Measurements from ENCODE around the gene SLC22A2. TPM values are rescaled to one million over a fixed set of nuclear protein-coding genes. Genes with fewer than 3 reads are reported as not detected.

Gene SLC22A2
- total and polyA plus RNA-seq, 10 of the 15 experiments (the other 5 are each of a cell fraction or from before 2014, with no cell fraction given) = 0.12 TPM; not detected in 9

- H3K4me3 ChIP-seq = no peak overlapping the region
- intact Hi-C loops (cut with micrococcal nuclease; ENCODE audit: unreplicated experiment) (no loop called here), in situ Hi-C loops (cut with MboI) (no loop called here)
- no TSS peak for BruUV-seq (replicated peaks)
- H3K9me3 ChIP-seq (replicated peaks; ENCODE audit: control insufficient read depth, insufficient read depth, low read length) = no peaks in the 10 kb centered on the region
- CTCF ChIA-PET = no interaction called here
- no peaks in the 10 kb centered on the region for H4K20me1 ChIP-seq (ENCODE audit: control insufficient read depth, insufficient read depth)
- POLR2A ChIA-PET = no interaction called here
- H3K9ac ChIP-seq (ENCODE audit: control insufficient read depth, insufficient read depth, low read length) = no peak overlapping the region
- H3K4me1 ChIP-seq (ENCODE audit: control insufficient read depth, insufficient read depth, low read length) = peaks cover 7% of the 10 kb centered on the region; the same call in 1 of the 2 replicates
- no peak overlapping the region for H3K4me2 ChIP-seq (ENCODE audit: control insufficient read depth, insufficient read depth)
- no peak overlapping the region for H2AFZ ChIP-seq (ENCODE audit: control insufficient read depth, low read depth, low read length)
- 13% methylated on average over 4 of the region's 4 CpGs for WGBS (ENCODE audit: insufficient coverage, insufficient replicate concordance, low lambda C conversion rate, missing lambda C conversion rate)
- no peak overlapping the region for H3K27ac ChIP-seq (ENCODE audit: control insufficient read depth, insufficient read depth)
- FAIRE-seq (no peak), ATAC-seq (no peak), DNase-seq (ENCODE audit: low read depth, low spot score) (no peak)
- SMC1A ChIA-PET (ENCODE audit: uncharacterized antibody, unreplicated experiment) = no interaction called here
- RAD21 ChIA-PET (ENCODE audit: unreplicated experiment) = no interaction called here
- no peaks in the 10 kb centered on the region; a peak in 1 of 4 replicates for H3K27me3 ChIP-seq (replicated peaks in 1 of 2; ENCODE audit: control insufficient read depth in 2 of 2, insufficient read depth in 2 of 2, low read length in 1 of 2)
- H3K79me2 ChIP-seq (ENCODE audit: control insufficient read depth, insufficient read depth, low read length) = no peaks in the 10 kb centered on the region
- no peaks in the 10 kb centered on the region for H3K36me3 ChIP-seq (ENCODE audit: control insufficient read depth in 2 of 2, insufficient read depth in 2 of 2, low read length in 1 of 2)
- TF ChIP-seq YY1 (IDR thresholded peaks at IDR 0.05; ENCODE audit: low read depth, low read length) (no peak), RELB (IDR thresholded peaks at IDR 0.05; ENCODE audit: low read depth) (no peak), ZBED1 (IDR thresholded peaks at IDR 0.05; ENCODE audit: borderline replicate concordance) (no peak), ATF3 (IDR thresholded peaks at IDR 0.05; ENCODE audit: borderline replicate concordance, extremely low read depth, low read depth, low read length) (no peak), LARP7 (IDR thresholded peaks at IDR 0.05) (no peak), POLR2AphosphoS2 (IDR thresholded peaks at IDR 0.05; ENCODE audit: low read depth, low read length) (no peak), KDM1A (IDR thresholded peaks at IDR 0.05; ENCODE audit: borderline replicate concordance) (no peak), CHD1 (IDR thresholded peaks at IDR 0.05; ENCODE audit: low read depth, low read length) (no peak), MAX (IDR thresholded peaks at IDR 0.05; ENCODE audit: low read depth, low read length) (no peak), PAX8 (IDR thresholded peaks at IDR 0.05) (no peak), NFXL1 (IDR thresholded peaks at IDR 0.05; ENCODE audit: borderline replicate concordance) (no peak), NFIC (IDR thresholded peaks at IDR 0.05; ENCODE audit: low read depth, low read length) (no peak), MTA3 (IDR thresholded peaks at IDR 0.05; ENCODE audit: borderline replicate concordance, low read length) (no peak), SMAD5 (IDR thresholded peaks at IDR 0.05; ENCODE audit: low read depth) (no peak)
- TF ChIP-seq, protein P1, sequence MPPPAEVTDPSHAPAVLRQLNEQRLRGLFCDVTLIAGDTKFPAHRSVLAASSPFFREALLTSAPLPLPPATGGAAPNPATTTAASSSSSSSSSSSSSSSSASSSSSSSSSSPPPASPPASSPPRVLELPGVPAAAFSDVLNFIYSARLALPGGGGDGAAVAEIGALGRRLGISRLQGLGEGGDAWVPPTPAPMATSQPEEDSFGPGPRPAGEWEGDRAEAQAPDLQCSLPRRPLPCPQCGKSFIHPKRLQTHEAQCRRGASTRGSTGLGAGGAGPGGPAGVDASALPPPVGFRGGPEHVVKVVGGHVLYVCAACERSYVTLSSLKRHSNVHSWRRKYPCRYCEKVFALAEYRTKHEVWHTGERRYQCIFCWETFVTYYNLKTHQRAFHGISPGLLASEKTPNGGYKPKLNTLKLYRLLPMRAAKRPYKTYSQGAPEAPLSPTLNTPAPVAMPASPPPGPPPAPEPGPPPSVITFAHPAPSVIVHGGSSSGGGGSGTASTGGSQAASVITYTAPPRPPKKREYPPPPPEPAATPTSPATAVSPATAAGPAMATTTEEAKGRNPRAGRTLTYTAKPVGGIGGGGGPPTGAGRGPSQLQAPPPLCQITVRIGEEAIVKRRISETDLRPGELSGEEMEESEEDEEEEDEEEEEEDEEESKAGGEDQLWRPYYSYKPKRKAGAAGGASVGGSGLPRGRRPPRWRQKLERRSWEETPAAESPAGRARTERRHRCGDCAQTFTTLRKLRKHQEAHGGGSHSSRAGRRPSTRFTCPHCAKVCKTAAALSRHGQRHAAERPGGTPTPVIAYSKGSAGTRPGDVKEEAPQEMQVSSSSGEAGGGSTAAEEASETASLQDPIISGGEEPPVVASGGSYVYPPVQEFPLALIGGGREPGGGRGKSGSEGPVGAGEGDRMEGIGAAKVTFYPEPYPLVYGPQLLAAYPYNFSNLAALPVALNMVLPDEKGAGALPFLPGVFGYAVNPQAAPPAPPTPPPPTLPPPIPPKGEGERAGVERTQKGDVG (CRISPR knock-in tag; IDR thresholded peaks at IDR 0.05) = no peak
- TF ChIP-seq, protein P2, sequence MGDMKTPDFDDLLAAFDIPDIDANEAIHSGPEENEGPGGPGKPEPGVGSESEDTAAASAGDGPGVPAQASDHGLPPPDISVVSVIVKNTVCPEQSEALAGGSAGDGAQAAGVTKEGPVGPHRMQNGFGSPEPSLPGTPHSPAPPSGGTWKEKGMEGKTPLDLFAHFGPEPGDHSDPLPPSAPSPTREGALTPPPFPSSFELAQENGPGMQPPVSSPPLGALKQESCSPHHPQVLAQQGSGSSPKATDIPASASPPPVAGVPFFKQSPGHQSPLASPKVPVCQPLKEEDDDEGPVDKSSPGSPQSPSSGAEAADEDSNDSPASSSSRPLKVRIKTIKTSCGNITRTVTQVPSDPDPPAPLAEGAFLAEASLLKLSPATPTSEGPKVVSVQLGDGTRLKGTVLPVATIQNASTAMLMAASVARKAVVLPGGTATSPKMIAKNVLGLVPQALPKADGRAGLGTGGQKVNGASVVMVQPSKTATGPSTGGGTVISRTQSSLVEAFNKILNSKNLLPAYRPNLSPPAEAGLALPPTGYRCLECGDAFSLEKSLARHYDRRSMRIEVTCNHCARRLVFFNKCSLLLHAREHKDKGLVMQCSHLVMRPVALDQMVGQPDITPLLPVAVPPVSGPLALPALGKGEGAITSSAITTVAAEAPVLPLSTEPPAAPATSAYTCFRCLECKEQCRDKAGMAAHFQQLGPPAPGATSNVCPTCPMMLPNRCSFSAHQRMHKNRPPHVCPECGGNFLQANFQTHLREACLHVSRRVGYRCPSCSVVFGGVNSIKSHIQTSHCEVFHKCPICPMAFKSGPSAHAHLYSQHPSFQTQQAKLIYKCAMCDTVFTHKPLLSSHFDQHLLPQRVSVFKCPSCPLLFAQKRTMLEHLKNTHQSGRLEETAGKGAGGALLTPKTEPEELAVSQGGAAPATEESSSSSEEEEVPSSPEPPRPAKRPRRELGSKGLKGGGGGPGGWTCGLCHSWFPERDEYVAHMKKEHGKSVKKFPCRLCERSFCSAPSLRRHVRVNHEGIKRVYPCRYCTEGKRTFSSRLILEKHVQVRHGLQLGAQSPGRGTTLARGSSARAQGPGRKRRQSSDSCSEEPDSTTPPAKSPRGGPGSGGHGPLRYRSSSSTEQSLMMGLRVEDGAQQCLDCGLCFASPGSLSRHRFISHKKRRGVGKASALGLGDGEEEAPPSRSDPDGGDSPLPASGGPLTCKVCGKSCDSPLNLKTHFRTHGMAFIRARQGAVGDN (IDR thresholded peaks at IDR 0.05) = no peak
Observed at GRCh38 chr6:160269023-160269521, 10.5 kb upstream of the SLC22A2 start.

Data from GM12878 (cell line).